ENCODE data around the gene AP5M1. TPM values are rescaled to one million over a fixed set of nuclear protein-coding genes. Genes with fewer than 3 reads are reported as not detected.

The AP5M1 gene
- total and polyA plus RNA-seq, 7 experiments from 2014 or later, result 35.6 to 62.8 (median 44.2) TPM

DNA sequence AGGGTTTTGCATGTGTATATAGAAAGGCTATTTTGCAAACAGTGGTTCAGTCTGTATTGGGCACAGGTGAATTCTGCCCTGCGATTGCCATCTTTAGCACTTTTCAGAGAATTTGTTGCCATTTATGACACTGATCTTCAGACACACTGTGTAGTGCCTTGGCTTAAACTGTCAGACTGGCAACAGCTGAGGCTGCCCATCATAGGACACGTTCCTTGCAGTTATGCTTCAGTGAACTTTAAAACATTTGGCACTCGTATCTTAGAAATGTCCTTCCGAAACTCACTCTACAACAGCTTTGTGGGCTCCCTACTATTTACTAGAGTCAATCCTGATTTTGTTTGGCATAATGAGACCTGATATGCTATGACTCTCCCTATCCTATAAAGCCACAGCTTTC, 29.1 kb downstream of the AP5M1 start:
- no peaks in the 10 kb centered on the region for H3K4me1 ChIP-seq (ENCODE audit: control insufficient read depth in 2 of 2, insufficient read depth in 2 of 2, low read length in 2 of 2)
- Mint-ChIP-seq H3K4me1 (no peaks in the 10 kb centered on the region), H3K27me3 (no peaks in the 10 kb centered on the region), H3K27ac (no peak overlapping the region), H3K36me3 (no peaks in the 10 kb centered on the region), H3K9me3 (no peaks in the 10 kb centered on the region), H3K4me3 (no peak overlapping the region)
- no peaks in the 10 kb centered on the region for H3K27me3 ChIP-seq (ENCODE audit: control insufficient read depth in 2 of 2, insufficient read depth in 2 of 2, low read length in 2 of 2)
- no peaks in the 10 kb centered on the region for H3K36me3 ChIP-seq (ENCODE audit: control insufficient read depth in 2 of 3, insufficient read depth in 3 of 3, low read length in 3 of 3)
- intact Hi-C loops (cut with micrococcal nuclease), result loop anchor here in 1 of 2 donors (10.0 kb wide), 1 partner anchor 233 kb away; no protein-coding TSS in a partner anchor
- ATAC-seq (no peak), DNase-seq (no peak)
- CTCF ChIA-PET, result no interaction called here
- H3K4me3 ChIP-seq (ENCODE audit: low read length), result no peak overlapping the region
- no peaks in the 10 kb centered on the region for H3K9me3 ChIP-seq (ENCODE audit: control insufficient read depth in 2 of 3, low read length in 3 of 3)
- no peak overlapping the region for H3K27ac ChIP-seq (ENCODE audit: low read depth, low read length)
- POLR2A ChIA-PET, result no interaction called here

DNA sequence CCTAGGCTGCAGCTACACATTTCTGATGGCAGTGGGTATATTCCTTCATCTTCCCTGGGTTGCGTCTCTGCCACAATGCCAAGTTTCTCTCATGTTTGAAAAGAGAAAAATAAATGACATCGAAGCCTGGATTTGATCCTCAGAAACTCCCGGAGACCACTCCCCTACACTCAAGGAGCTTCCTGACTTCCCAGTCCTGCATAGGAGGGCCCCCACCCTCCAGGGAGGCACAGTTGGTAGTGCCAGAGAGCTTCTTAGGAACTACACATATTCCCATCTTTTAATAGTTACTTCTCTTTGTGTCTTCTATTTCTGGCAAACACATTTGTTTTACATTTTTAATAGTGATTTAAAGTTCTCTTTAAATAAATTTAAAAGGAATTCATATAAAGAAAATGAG, 30.7 kb downstream of the AP5M1 start:
- ATAC-seq (no peak), DNase-seq (no peak)
- ChIA-PET CTCF (interaction anchor here (2.2 kb wide), 1 partner anchor 18 kb away, joined by 8 read pairs; no protein-coding TSS in a partner anchor), POLR2A (no interaction called here)
- Mint-ChIP-seq H3K27ac (peak overlapping the region in 1 of 9 donors; percentile 14), H3K4me3 (no peak overlapping the region), H3K36me3 (no peaks in the 10 kb centered on the region), H3K4me1 (no peaks in the 10 kb centered on the region), H3K9me3 (no peaks in the 10 kb centered on the region), H3K27me3 (peaks cover 0 to 6% (median under 1%) of the 10 kb centered on the region in 5 donors)
- no peaks in the 10 kb centered on the region for H3K27me3 ChIP-seq (ENCODE audit: control insufficient read depth in 2 of 2, insufficient read depth in 2 of 2, low read length in 2 of 2)
- H3K27ac ChIP-seq (ENCODE audit: low read depth, low read length), result no peak overlapping the region
- intact Hi-C loops (cut with micrococcal nuclease), result loop anchor here in 1 of 2 donors (10.0 kb wide), 1 partner anchor 235 kb away; no protein-coding TSS in a partner anchor
- no peaks in the 10 kb centered on the region for H3K4me1 ChIP-seq (ENCODE audit: control insufficient read depth in 2 of 2, insufficient read depth in 2 of 2, low read length in 2 of 2)
- H3K36me3 ChIP-seq (ENCODE audit: control insufficient read depth in 2 of 3, insufficient read depth in 3 of 3, low read length in 3 of 3), result no peaks in the 10 kb centered on the region
- no peaks in the 10 kb centered on the region for H3K9me3 ChIP-seq (ENCODE audit: control insufficient read depth in 2 of 3, low read length in 3 of 3)
- no peak overlapping the region for H3K4me3 ChIP-seq (ENCODE audit: low read length)

DNA sequence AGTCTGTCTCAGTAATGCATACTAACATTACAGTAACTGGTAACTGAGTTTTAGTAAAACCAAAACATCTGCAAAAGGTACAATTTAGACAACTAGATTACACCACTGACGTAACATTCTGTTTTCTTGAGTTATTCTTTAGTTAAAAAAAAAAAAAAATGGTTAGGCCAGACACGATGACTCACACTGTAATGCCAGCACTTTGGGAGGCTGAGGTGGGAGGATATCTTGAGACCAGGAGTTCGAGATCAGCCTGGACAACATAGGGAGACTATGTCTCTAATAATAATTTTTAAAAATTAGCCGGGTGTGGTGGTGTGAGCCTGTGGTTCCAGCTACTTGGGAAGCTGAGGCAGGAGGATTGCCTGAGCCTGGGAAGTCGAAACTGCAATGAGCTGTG, 34.1 kb downstream of the AP5M1 start:
- no peak overlapping the region for H3K4me3 Mint-ChIP-seq
- intact Hi-C loops (cut with micrococcal nuclease), result no loop called here
- H3K4me3 ChIP-seq (ENCODE audit: low read length), result no peak overlapping the region
- no peaks in the 10 kb centered on the region for H3K9me3 ChIP-seq (ENCODE audit: control insufficient read depth in 2 of 3, low read length in 3 of 3)
- H3K27ac Mint-ChIP-seq, result no peak overlapping the region
- POLR2A ChIA-PET, result no interaction called here
- H3K36me3 Mint-ChIP-seq, result no peaks in the 10 kb centered on the region
- H3K27me3 Mint-ChIP-seq, result peaks cover 16 to 29% (median 20%) of the 10 kb centered on the region in 5 donors
- H3K27ac ChIP-seq (ENCODE audit: low read depth, low read length), result no peak overlapping the region
- CTCF ChIA-PET, result no interaction called here
- no peaks in the 10 kb centered on the region for H3K4me1 ChIP-seq (ENCODE audit: control insufficient read depth in 2 of 2, insufficient read depth in 2 of 2, low read length in 2 of 2)
- no peak for DNase-seq
- H3K4me1 Mint-ChIP-seq, result no peaks in the 10 kb centered on the region
- no peaks in the 10 kb centered on the region for H3K36me3 ChIP-seq (ENCODE audit: control insufficient read depth in 2 of 3, insufficient read depth in 3 of 3, low read length in 3 of 3)
- H3K27me3 ChIP-seq (ENCODE audit: control insufficient read depth in 2 of 2, insufficient read depth in 2 of 2, low read length in 2 of 2), result no peaks in the 10 kb centered on the region
- no peak for ATAC-seq
- peaks cover 0 to 1% (median 0%) of the 10 kb centered on the region in 11 donors for H3K9me3 Mint-ChIP-seq

DNA sequence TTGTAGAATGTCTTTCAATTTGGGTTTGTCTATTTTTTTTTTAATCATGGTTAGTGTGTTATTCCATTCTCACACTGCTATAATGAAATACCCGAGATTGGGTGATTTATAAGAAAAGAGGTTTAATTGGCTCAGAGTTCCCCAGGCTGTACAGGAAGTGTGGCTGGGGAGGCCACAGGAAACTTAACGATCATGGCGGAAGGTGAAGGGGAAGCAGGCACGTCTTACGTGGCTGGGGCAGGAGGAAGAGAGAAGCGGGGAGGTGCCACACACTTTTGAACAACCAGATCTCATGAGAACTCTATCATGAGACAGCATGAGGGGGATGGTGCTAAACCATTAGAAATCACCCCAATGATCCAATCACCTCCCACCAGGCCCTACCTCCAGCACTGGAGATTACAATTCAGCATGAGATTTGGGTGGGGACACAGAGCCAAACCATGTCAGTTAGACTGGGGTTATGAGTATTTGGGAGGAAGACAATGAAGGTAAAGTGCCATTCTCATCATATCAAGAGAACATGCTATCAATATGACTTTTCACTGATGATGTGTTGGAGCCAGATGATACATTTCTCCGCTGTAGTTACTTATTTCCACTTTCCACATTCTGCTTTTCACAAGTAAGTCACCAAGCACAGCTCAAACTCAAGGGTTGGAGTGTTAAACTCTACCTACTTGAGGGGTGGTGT, 45.8 kb downstream of the AP5M1 start:
- H3K27me3 Mint-ChIP-seq, result peaks cover 0 to 10% (median 5%) of the 10 kb centered on the region in 5 donors
- H3K27ac Mint-ChIP-seq, result peak overlapping the region in 1 of 9 donors; percentile 42
- H3K4me1 Mint-ChIP-seq, result peaks cover 0 to 6% (median 5%) of the 10 kb centered on the region in 7 donors
- ChIA-PET POLR2A (no interaction called here), CTCF (interaction anchor here (0.6 to 1.4 kb wide), 3 partner anchors 20 to 825 kb away, joined by 3 to 10 read pairs (median 4); no protein-coding TSS in a partner anchor)
- H3K27me3 ChIP-seq (ENCODE audit: control insufficient read depth in 2 of 2, insufficient read depth in 2 of 2, low read length in 2 of 2), result no peaks in the 10 kb centered on the region
- H3K36me3 Mint-ChIP-seq, result peaks cover 0 to 5% (median 2%) of the 10 kb centered on the region in 5 donors
- ATAC-seq (no peak), DNase-seq (peak in 1 of 9 donors; percentile 1)
- H3K4me3 Mint-ChIP-seq, result no peak overlapping the region
- no peak overlapping the region for H3K4me3 ChIP-seq (ENCODE audit: low read length)
- H3K27ac ChIP-seq (ENCODE audit: low read depth, low read length), result no peak overlapping the region
- peaks cover 0 to 6% (median 2%) of the 10 kb centered on the region in 11 donors for H3K9me3 Mint-ChIP-seq
- intact Hi-C loops (cut with micrococcal nuclease), result loop anchor here (5.0 to 10.0 kb wide), 3 partner anchors 247 to 760 kb away; no protein-coding TSS in a partner anchor
- H3K9me3 ChIP-seq (ENCODE audit: control insufficient read depth in 2 of 3, low read length in 3 of 3), result no peaks in the 10 kb centered on the region
- H3K4me1 ChIP-seq (ENCODE audit: control insufficient read depth in 2 of 2, insufficient read depth in 2 of 2, low read length in 2 of 2), result no peaks in the 10 kb centered on the region
- no peaks in the 10 kb centered on the region for H3K36me3 ChIP-seq (ENCODE audit: control insufficient read depth in 2 of 3, insufficient read depth in 3 of 3, low read length in 3 of 3)

DNA sequence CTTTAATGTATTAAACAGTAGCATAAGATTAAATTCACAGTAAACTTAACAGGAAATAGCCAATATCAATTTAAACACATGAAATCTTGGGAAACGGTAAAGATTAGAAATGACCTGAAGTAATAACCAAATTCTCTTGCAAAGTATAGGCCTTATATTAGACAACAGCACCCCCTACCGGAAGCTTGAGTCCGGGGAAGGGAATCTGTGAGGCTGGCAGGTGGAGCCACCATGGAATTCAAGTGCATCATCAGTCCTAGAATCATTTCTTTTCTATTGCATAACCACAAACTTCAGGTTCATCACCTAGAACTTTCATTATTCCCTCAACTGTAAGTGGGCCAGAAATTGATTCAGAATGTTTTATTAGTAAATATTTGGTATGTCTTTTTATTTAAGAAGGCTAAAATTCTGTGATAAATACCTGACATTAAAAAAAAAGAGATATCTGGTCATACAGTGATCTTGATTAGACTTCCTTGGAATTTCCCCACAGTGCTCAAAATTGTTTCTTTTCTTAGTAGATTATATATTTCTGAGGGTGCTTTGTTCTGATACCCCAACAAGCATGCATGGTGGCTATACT, 48.6 kb downstream of the AP5M1 start:
- H3K27me3 ChIP-seq (ENCODE audit: control insufficient read depth in 2 of 2, insufficient read depth in 2 of 2, low read length in 2 of 2), result no peaks in the 10 kb centered on the region
- H3K4me3 ChIP-seq (ENCODE audit: low read length), result no peak overlapping the region
- intact Hi-C loops (cut with micrococcal nuclease), result loop anchor here (1.0 to 10.0 kb wide), 7 partner anchors 115 to 1585 kb away; no protein-coding TSS in a partner anchor
- Mint-ChIP-seq H3K4me3 (no peak overlapping the region), H3K27ac (peak overlapping the region in 1 of 9 donors; percentile 52), H3K36me3 (peaks cover 0 to 5% (median 2%) of the 10 kb centered on the region in 5 donors), H3K9me3 (peaks cover 0 to 6% (median 2%) of the 10 kb centered on the region in 11 donors), H3K27me3 (peaks cover 0 to 5% (median 0%) of the 10 kb centered on the region in 5 donors), H3K4me1 (peaks cover 0 to 6% (median 5%) of the 10 kb centered on the region in 7 donors)
- H3K9me3 ChIP-seq (ENCODE audit: control insufficient read depth in 2 of 3, low read length in 3 of 3), result no peaks in the 10 kb centered on the region
- DNase-seq (peak; percentile 28 to 76 (median 68)), ATAC-seq (peak; percentile 76)
- POLR2A ChIA-PET, result interaction anchor here (0.7 kb wide), 1 partner anchor 113 kb away, joined by 3 read pairs; no protein-coding TSS in a partner anchor
- H3K36me3 ChIP-seq (ENCODE audit: control insufficient read depth in 2 of 3, insufficient read depth in 3 of 3, low read length in 3 of 3), result no peaks in the 10 kb centered on the region
- CTCF ChIA-PET, result interaction anchor here (1.2 to 3.4 kb wide), 3 partner anchors 17 to 830 kb away, joined by 3 to 22 read pairs (median 8); no protein-coding TSS in a partner anchor
- no peaks in the 10 kb centered on the region for H3K4me1 ChIP-seq (ENCODE audit: control insufficient read depth in 2 of 2, insufficient read depth in 2 of 2, low read length in 2 of 2)
- no peak overlapping the region for H3K27ac ChIP-seq (ENCODE audit: low read depth, low read length)

DNA sequence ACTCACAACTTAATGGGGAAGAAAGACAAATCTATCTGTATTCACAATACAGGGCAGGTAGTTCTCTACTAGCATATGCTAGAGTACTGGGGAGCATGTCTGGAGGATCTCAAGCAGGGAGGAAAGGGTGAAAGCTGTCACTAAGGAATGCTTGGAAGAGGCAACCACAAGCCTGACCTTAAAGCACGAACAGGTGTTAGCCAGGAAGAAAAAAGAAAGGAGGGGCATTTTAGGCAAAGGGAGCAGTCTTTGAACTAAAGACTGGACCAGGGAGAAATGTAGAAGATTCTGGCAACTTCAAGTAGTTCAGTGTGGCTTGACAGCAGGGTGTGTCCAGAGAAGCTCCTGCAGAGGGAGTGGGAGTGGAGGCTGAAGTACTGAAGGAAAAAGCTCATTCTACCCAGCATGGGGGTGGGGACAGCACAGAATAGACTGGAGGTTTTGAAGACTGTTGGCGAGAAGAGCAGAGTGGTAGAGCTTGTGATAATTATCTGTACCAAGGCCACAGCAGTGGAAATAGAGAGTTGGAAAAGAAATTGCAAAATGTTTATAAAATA, 50.9 kb downstream of the AP5M1 start:
- Mint-ChIP-seq H3K4me1 (no peaks in the 10 kb centered on the region), H3K36me3 (no peaks in the 10 kb centered on the region), H3K4me3 (no peak overlapping the region), H3K27me3 (peaks cover 0 to 11% (median 6%) of the 10 kb centered on the region in 5 donors), H3K27ac (no peak overlapping the region), H3K9me3 (no peaks in the 10 kb centered on the region)
- DNase-seq (no peak), ATAC-seq (no peak)
- ChIA-PET CTCF (interaction anchor here (0.6 kb wide), 1 partner anchor 819 kb away, joined by 3 read pairs; no protein-coding TSS in a partner anchor), POLR2A (no interaction called here)
- no peaks in the 10 kb centered on the region for H3K4me1 ChIP-seq (ENCODE audit: control insufficient read depth in 2 of 2, insufficient read depth in 2 of 2, low read length in 2 of 2)
- peaks cover 0 to 4% of the 10 kb centered on the region in 2 donors for H3K27me3 ChIP-seq (ENCODE audit: control insufficient read depth in 2 of 2, insufficient read depth in 2 of 2, low read length in 2 of 2)
- H3K9me3 ChIP-seq (ENCODE audit: control insufficient read depth in 2 of 3, low read length in 3 of 3), result no peaks in the 10 kb centered on the region
- no peak overlapping the region for H3K27ac ChIP-seq (ENCODE audit: low read depth, low read length)
- no peak overlapping the region for H3K4me3 ChIP-seq (ENCODE audit: low read length)
- intact Hi-C loops (cut with micrococcal nuclease), result loop anchor here (5.0 to 10.0 kb wide), 3 partner anchors 252 to 765 kb away; no protein-coding TSS in a partner anchor
- no peaks in the 10 kb centered on the region for H3K36me3 ChIP-seq (ENCODE audit: control insufficient read depth in 2 of 3, insufficient read depth in 3 of 3, low read length in 3 of 3)
